ENCODE measurements around the gene KNCN.

DNA sequence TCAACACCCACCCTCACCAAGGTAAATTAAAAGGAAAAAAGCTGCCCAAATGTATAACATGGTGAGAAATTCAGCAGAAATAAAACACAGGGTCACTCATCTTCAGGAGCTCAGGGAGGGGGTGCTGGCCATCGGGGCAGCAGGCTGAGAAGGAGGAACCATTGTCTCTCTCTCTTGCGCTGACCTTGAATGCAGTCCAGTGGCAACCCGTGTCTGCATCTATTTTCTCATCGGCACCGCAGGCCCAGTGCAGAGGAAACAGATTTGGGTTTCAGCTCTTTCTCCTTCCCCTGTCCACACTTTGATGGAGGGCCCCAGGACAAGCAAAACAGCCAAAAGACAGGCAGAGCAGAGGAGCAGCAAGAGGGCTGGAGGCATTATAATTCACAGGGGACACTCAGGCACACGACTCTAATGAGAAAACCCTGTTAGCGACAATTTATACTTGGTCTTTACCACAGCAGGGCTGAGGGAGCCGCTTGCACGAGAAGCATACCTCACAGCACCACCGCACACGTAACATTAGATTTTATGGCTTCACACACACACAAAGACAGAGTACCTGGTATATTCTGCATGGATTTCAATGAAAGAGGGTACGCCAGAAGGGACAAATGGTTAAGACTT lies 34.0 kb upstream of the KNCN start:
- TF ChIP-seq POLR2A (IDR thresholded peaks at IDR 0.05; ENCODE audit: low read depth, low read length) (no peak), POLR2AphosphoS5 (IDR thresholded peaks at IDR 0.05; ENCODE audit: low read depth, low read length) (no peak), SPI1 (IDR thresholded peaks at IDR 0.05; ENCODE audit: low read depth, low read length) (no peak), TAF1 (IDR thresholded peaks at IDR 0.05; ENCODE audit: low read depth, low read length) (no peak), POU2F2 (IDR thresholded peaks at IDR 0.05; ENCODE audit: low read depth, low read length) (no peak)
